Measurements from ENCODE around the gene SORBS1.
"Not testable (repeated sequence)": the region's sequence is repeated elsewhere in the genome, so short reads cannot be mapped to it uniquely, and the experiment has no call there.

Gene SORBS1

GRCh38 chr10:95388539-95388938 is 172.6 kb downstream of the SORBS1 start:
- no peak for DNase-seq (ENCODE audit: low spot score)

- no peak for DNase-seq (ENCODE audit: low spot score)
Observed at GRCh38 chr10:95388109-95388471, 173.1 kb downstream of the SORBS1 start.

- DNase-seq (ENCODE audit: low spot score), result no peak
Observed at GRCh38 chr10:95384011-95384704, 177.0 kb downstream of the SORBS1 start.

GRCh38 chr10:95382596-95382995 is 178.6 kb downstream of the SORBS1 start:
- DNase-seq (ENCODE audit: low spot score), result no peak

- DNase-seq (ENCODE audit: low spot score), result no peak
Observed at GRCh38 chr10:95382174-95382573, 179.0 kb downstream of the SORBS1 start.

GRCh38 chr10:95377950-95378349 is 183.2 kb downstream of the SORBS1 start:
- no peak for DNase-seq (ENCODE audit: low spot score)

GRCh38 chr10:95375418-95375817 is 185.8 kb downstream of the SORBS1 start:
- DNase-seq (ENCODE audit: low spot score), result no peak

- DNase-seq (ENCODE audit: low spot score), result peak; percentile 33
Observed at GRCh38 chr10:95374597-95375209, 186.5 kb downstream of the SORBS1 start.

- no peak for DNase-seq (ENCODE audit: low spot score)
Observed at GRCh38 chr10:95373660-95374059, 187.5 kb downstream of the SORBS1 start.

- no peak for DNase-seq (ENCODE audit: low spot score)
Observed at GRCh38 chr10:95364342-95364741, 196.8 kb downstream of the SORBS1 start.

GRCh38 chr10:95363303-95363912 is 197.8 kb downstream of the SORBS1 start:
- peak; percentile 62 for DNase-seq (ENCODE audit: low spot score)

- DNase-seq (ENCODE audit: low spot score), result no peak
Observed at GRCh38 chr10:95360122-95360714, 201.0 kb downstream of the SORBS1 start.

GRCh38 chr10:95359466-95359865 is 201.7 kb downstream of the SORBS1 start:
- no peak for DNase-seq (ENCODE audit: low spot score)

GRCh38 chr10:95356190-95356955 is 204.8 kb downstream of the SORBS1 start:
- no peak for DNase-seq (ENCODE audit: low spot score)

GRCh38 chr10:95355301-95355700 is 205.9 kb downstream of the SORBS1 start:
- DNase-seq (ENCODE audit: low spot score), result no peak

- no peak for DNase-seq (ENCODE audit: low spot score)
Observed at GRCh38 chr10:95354110-95354509, 207.1 kb downstream of the SORBS1 start.

- DNase-seq (ENCODE audit: low spot score), result no peak
Observed at GRCh38 chr10:95353123-95353522, 208.0 kb downstream of the SORBS1 start.

GRCh38 chr10:95352684-95353083 is 208.5 kb downstream of the SORBS1 start:
- no peak for DNase-seq (ENCODE audit: low spot score)

- no peak for DNase-seq (ENCODE audit: low spot score)
Observed at GRCh38 chr10:95350830-95351228, 210.3 kb downstream of the SORBS1 start.

GRCh38 chr10:95350219-95350829 is 210.8 kb downstream of the SORBS1 start:
- no peak for DNase-seq (ENCODE audit: low spot score)

GRCh38 chr10:95347402-95347766 is 213.8 kb downstream of the SORBS1 start:
- not testable (repeated sequence) for DNase-seq (ENCODE audit: low spot score)
